GM23248 (cell line): ENCODE data around the gene PPP1R3F. TPM values are rescaled to one million over a fixed set of nuclear protein-coding genes. Genes with fewer than 3 reads are reported as not detected.
"Not testable (repeated sequence)": the region's sequence is repeated elsewhere in the genome, so short reads cannot be mapped to it uniquely, and the experiment has no call there.

Experiments used
- DNase-seq: peaks from one replicate; pipeline ENCODE4 v3.0.0-alpha.2; 2015
- H2AFZ ChIP-seq: fragments of 200-600 bp; sonication (generic); 2 replicates; pipeline ENCODE4 v1.6.1; 2016; ENCODE audit warnings: antibody characterized with exemption
- H3F3A ChIP-seq: fragments of 200-600 bp; sonication (generic); 2 replicates; pipeline ENCODE4 v1.6.1; 2016; ENCODE audit warnings: mild to moderate bottlenecking, antibody characterized with exemption, mixed run types; ENCODE audit not compliant: insufficient read depth
- H3K27ac ChIP-seq: fragments of 200-600 bp; sonication (generic); 2 replicates; pipeline ENCODE4 v1.5.1; 2016; ENCODE audit warnings: mild to moderate bottlenecking
- H3K27me3 ChIP-seq: fragments of 200-600 bp; sonication (generic); replicated peaks from 2 replicates; pipeline ENCODE4 v1.6.1; 2016; ENCODE audit warnings: mild to moderate bottlenecking; ENCODE audit not compliant: insufficient read depth
- H3K36me3 ChIP-seq: fragments of 200-600 bp; sonication (generic); 2 replicates; pipeline ENCODE4 v1.6.1; 2016; ENCODE audit warnings: low read depth, mild to moderate bottlenecking
- H3K4me1 ChIP-seq: fragments of 200-600 bp; sonication (generic); 2 replicates; pipeline ENCODE4 v1.6.1; 2016; ENCODE audit warnings: mild to moderate bottlenecking; ENCODE audit not compliant: insufficient read depth
- H3K4me2 ChIP-seq: fragments of 200-600 bp; sonication (generic); one replicate; pipeline ENCODE4 v1.6.1; 2016; ENCODE audit warnings: mild to moderate bottlenecking; ENCODE audit not compliant: unreplicated experiment
- H3K4me3 ChIP-seq: fragments of 200-600 bp; sonication (generic); 2 replicates; pipeline ENCODE4 v1.5.1; 2016; ENCODE audit warnings: mild to moderate bottlenecking
- H3K79me2 ChIP-seq: fragments of 200-600 bp; sonication (generic); 2 replicates; pipeline ENCODE4 v1.6.1; 2016; ENCODE audit warnings: mild to moderate bottlenecking; ENCODE audit not compliant: insufficient read depth
- H3K9ac ChIP-seq: fragments of 200-600 bp; sonication (generic); 2 replicates; pipeline ENCODE4 v1.6.1; 2016; ENCODE audit warnings: mild to moderate bottlenecking
- H3K9me2 ChIP-seq: fragments of 200-600 bp; sonication (generic); 2 replicates; pipeline ENCODE4 v1.6.1; 2016; ENCODE audit warnings: mixed run types, mild to moderate bottlenecking, moderate library complexity; ENCODE audit not compliant: insufficient read depth
- H3K9me3 ChIP-seq: fragments of 200-600 bp; sonication (generic); one replicate; pipeline ENCODE4 v1.6.1; 2017; ENCODE audit warnings: low read depth
- H4K20me1 ChIP-seq: fragments of 200-600 bp; sonication (generic); 2 replicates; pipeline ENCODE4 v1.6.0; 2016; ENCODE audit not compliant: insufficient read depth
- EZH2 ChIP-seq: fragments of 200-600 bp; sonication (generic); IDR thresholded peaks from 2 replicates; pipeline ENCODE4 v1.6.1; 2018; ENCODE audit warnings: antibody characterized with exemption, mild to moderate bottlenecking; ENCODE audit not compliant: insufficient read depth, poor library complexity, severe bottlenecking
- EZH2phosphoT487 ChIP-seq: fragments of 200-600 bp; sonication (generic); IDR thresholded peaks from 2 replicates; pipeline ENCODE4 v1.6.1; 2018; ENCODE audit warnings: antibody characterized with exemption, moderate library complexity, mild to moderate bottlenecking, low read depth; ENCODE audit not compliant: insufficient read depth
- WGBS, 2 experiments: methylation state at CpG; one replicate each; pipeline ENCODE4 v1.1.6; 2015 to 2017; ENCODE audit warnings: low lambda C conversion rate in 2 of 2, low coverage in 1 of 2; ENCODE audit errors: missing lambda C conversion rate in 2 of 2; 5-methylcytosine and 5-hydroxymethylcytosine counted together
- in situ Hi-C: fragments of 300-500 bp; cut with MboI; formaldehyde crosslinking; loops from 2 replicates; pipeline ENCODE4 v1.15.0; 2020
- polyA plus RNA-seq: library from polyadenylated mRNA; unstranded; fragments of >200 nt; fragmentation: Nextera tagmentation; extraction: Ambion mirVana; gene quantifications from 2 replicates; pipeline ENCODE4 v1.2.1, GENCODE V29; 2016
- total RNA-seq: library from RNA; depleted of rRNA; stranded (reverse); fragments of >200 nt; shearing (Covaris generic); gene quantifications from 2 replicates; pipeline ENCODE4 v1.2.3, GENCODE V29; 2014

The PPP1R3F gene
- total and polyA plus RNA-seq, 2 experiments from 2014 or later = 4.4 to 10.6 TPM

GRCh38 chrX:49291615-49292337, 22.2 kb downstream of the PPP1R3F start:
- Histone ChIP-seq H3K9me3 (no peaks in the 10 kb centered on the region), H3K9me2 (no peaks in the 10 kb centered on the region), H3K79me2 (no peaks in the 10 kb centered on the region), H3K4me2 (no peak overlapping the region), H2AFZ (no peak overlapping the region), H3K27me3 (no peaks in the 10 kb centered on the region), H3K36me3 (no peaks in the 10 kb centered on the region), H3K9ac (no peak overlapping the region), H4K20me1 (no peaks in the 10 kb centered on the region), H3K4me1 (no peaks in the 10 kb centered on the region), H3F3A (no peaks in the 10 kb centered on the region), H3K4me3 (no peak overlapping the region), H3K27ac (no peak overlapping the region)
- WGBS, 2 experiments = 22 to 24% methylated on average over 9 to 10 of the region's 11 CpGs
- DNase-seq = peak; percentile 58
- in situ Hi-C loops = no loop called here
- TF ChIP-seq EZH2 (no peak), EZH2phosphoT487 (no peak)

GRCh38 chrX:49292400-49293362, 23.1 kb downstream of the PPP1R3F start:
- TF ChIP-seq EZH2phosphoT487 (no peak), EZH2 (no peak)
- Histone ChIP-seq H3K4me2 (no peak overlapping the region), H3K27ac (no peak overlapping the region), H3K27me3 (no peaks in the 10 kb centered on the region), H3K4me3 (no peak overlapping the region), H3K36me3 (no peaks in the 10 kb centered on the region), H3K9me2 (no peaks in the 10 kb centered on the region), H3K9ac (no peak overlapping the region), H3F3A (no peaks in the 10 kb centered on the region), H2AFZ (no peak overlapping the region), H3K4me1 (no peaks in the 10 kb centered on the region), H3K79me2 (no peaks in the 10 kb centered on the region), H3K9me3 (no peaks in the 10 kb centered on the region), H4K20me1 (no peaks in the 10 kb centered on the region)
- in situ Hi-C loops = no loop called here
- WGBS, 2 experiments = 46 to 57% methylated on average over 14 to 15 of the region's 17 CpGs
- no peak for DNase-seq

- H4K20me1 ChIP-seq, H3K9me3 ChIP-seq, H3K27ac ChIP-seq, H3K9me2 ChIP-seq, H3K79me2 ChIP-seq, H3K36me3 ChIP-seq, H3K4me1 ChIP-seq, H3K9ac ChIP-seq, H2AFZ ChIP-seq, in situ Hi-C loops, H3F3A ChIP-seq, H3K4me3 ChIP-seq, DNase-seq, H3K27me3 ChIP-seq, H3K4me2 ChIP-seq: not testable (repeated sequence)
- 82 to 100% methylated on average over 2 to 3 of the region's 5 CpGs for WGBS, 2 experiments
These were observed 29.7 kb downstream of the PPP1R3F start for GRCh38 chrX:49299293-49299692.

- H3K9ac ChIP-seq = no peak overlapping the region
- no peaks in the 10 kb centered on the region for H3K4me1 ChIP-seq
- no peak for TF ChIP-seq EZH2
- no peak for TF ChIP-seq EZH2phosphoT487
- no peak overlapping the region for H2AFZ ChIP-seq
- H3K9me2 ChIP-seq = no peaks in the 10 kb centered on the region
- H3F3A ChIP-seq = no peaks in the 10 kb centered on the region
- no peaks in the 10 kb centered on the region for H4K20me1 ChIP-seq
- no peaks in the 10 kb centered on the region for H3K9me3 ChIP-seq
- H3K79me2 ChIP-seq = no peaks in the 10 kb centered on the region
- no peak overlapping the region for H3K4me3 ChIP-seq
- no peak for DNase-seq
- in situ Hi-C loops = no loop called here
- H3K4me2 ChIP-seq = no peak overlapping the region
- no peaks in the 10 kb centered on the region for H3K36me3 ChIP-seq
- H3K27ac ChIP-seq = no peak overlapping the region
- WGBS, 2 experiments = 45 to 69% methylated on average over 1 of the region's 1 CpG
- no peaks in the 10 kb centered on the region for H3K27me3 ChIP-seq
These were observed 31.1 kb downstream of the PPP1R3F start for GRCh38 chrX:49300703-49301102.
